Heart left ventricle (tissue), 16 donors: ENCODE data around the gene PRELID3B. TPM values are rescaled to one million over a fixed set of nuclear protein-coding genes. Genes with fewer than 3 reads are reported as not detected.

Experiments
- ATAC-seq, 4 donors: fragments of 200-7000 bp; cut with Tn5 transposase; one replicate each; pipeline ENCODE4 v1.9.1; 2020 to 2022; ENCODE audit warnings: moderate library complexity in 4 of 4, mild to moderate bottlenecking in 3 of 4, moderate number of reproducible peaks in 1 of 4
- DNase-seq, 5 donors: peaks; one replicate each; pipeline ENCODE4 v3.0.0-alpha.2; 2020
- H3K27ac ChIP-seq, 12 donors: fragments of 200-600 bp; sonication (generic) in 4 of 12; one replicate each; pipeline versions ENCODE4 v1.5.0 to v1.8.0; 2016 to 2022; ENCODE audit warnings: mild to moderate bottlenecking in 2 of 12
- H3K27me3 ChIP-seq, 9 donors: fragments of 200-600 bp; sonication (generic) in 2 of 9; one replicate each; pipeline versions ENCODE4 v1.5.1 to v1.8.0; 2016 to 2022; ENCODE audit warnings: mild to moderate bottlenecking in 3 of 9
- H3K36me3 ChIP-seq, 9 donors: fragments of 200-600 bp; sonication (generic) in 2 of 9; one replicate each; pipeline versions ENCODE4 v1.5.0 to v1.8.0; 2018 to 2022; ENCODE audit warnings: mild to moderate bottlenecking in 2 of 9
- H3K4me1 ChIP-seq, 12 donors: fragments of 200-600 bp; sonication (generic) in 4 of 12; one replicate each; pipeline versions ENCODE4 v1.5.0 to v1.8.0; 2016 to 2022; ENCODE audit warnings: mild to moderate bottlenecking in 3 of 12
- H3K4me3 ChIP-seq, 12 donors: fragments of 200-600 bp; sonication (generic) in 4 of 12; one replicate each; pipeline versions ENCODE4 v1.5.0 to v1.8.0; 2017 to 2022; ENCODE audit warnings: mild to moderate bottlenecking in 9 of 12, moderate library complexity in 4 of 12
- H3K9me3 ChIP-seq, 12 donors: fragments of 200-600 bp; sonication (generic) in 4 of 12; one replicate each; pipeline versions ENCODE4 v1.5.0 to v1.8.0; 2016 to 2022; ENCODE audit warnings: mild to moderate bottlenecking in 1 of 12
- POLR2A ChIP-seq, 2 donors: fragments of 450-650 bp; IDR thresholded peaks; one replicate each; pipeline ENCODE4 v1.6.1; 2017; ENCODE audit warnings: antibody characterized with exemption in 2 of 2, mild to moderate bottlenecking in 2 of 2, moderate library complexity in 2 of 2
- WGBS, 4 donors: extraction: QIAGEN DNeasy Blood & Tissue Kit in 2 of 4; methylation state at CpG; one replicate each; pipeline versions ENCODE4 v1.1.5 to v1.1.7; 2013 to 2018; 5-methylcytosine and 5-hydroxymethylcytosine counted together
- intact Hi-C, 10 donors: fragments of 100-400 bp; cut with DNase I; formaldehyde crosslinking; loops; one replicate each; pipeline versions ENCODE4 v1.11.1 to v1.14.2; 2022
- polyA plus RNA-seq, 2 donors: library from polyadenylated mRNA; stranded (reverse); fragments of 200-250 nt; gene quantifications; one replicate each; pipeline ENCODE4 v1.2.3, GENCODE V29; 2013
- total RNA-seq, 9 donors: library from RNA; depleted of rRNA in 2 of 9; stranded (reverse); fragments of >200 nt in 2 of 9; fragmentation: NEBNext Ultra II Directional in 3 of 9; extraction: Animal tissue kit (Norgen Biotek cat#: 25700) in 3 of 9; gene quantifications; one replicate each; pipeline versions ENCODE4 v1.1.0 to v1.2.4, GENCODE V29; 2016 to 2023
- TF ChIP-seq, protein P1 (sequence below), 12 donors: fragments of 200-600 bp; sonication (generic) in 4 of 12; IDR thresholded peaks; one replicate each; pipeline versions ENCODE4 v1.5.0 to v1.8.0; 2018 to 2022; ENCODE audit warnings: antibody characterized with exemption in 12 of 12, mild to moderate bottlenecking in 5 of 12
- donor health status: ischemic (EF 13 %, LVEDD 7.1; RV severe dilation, severe dysfunction).
- donor health status: healthy with polysubstance abuse.
- donor health status: DM: no; HTN: yes; CAD: no.
- donor health status: DM: no; HTN: no; CAD: no.
- donor health status: ischemic (EF 25% LVEDD 6.9; RV normal size, moderate dysfunction).
- donor health status: ischemic (EF 25% LVEDD 5.7; RV mildly dilated, moderate dysfunction).
- donor health status: healthy.
- donor health status: DM: yes; HTN: yes; CAD: no.
- donor health status: ischemic (EF 35%, LVEDD 5.7; RV mildly dilated, moderate dysfunction).
- donor health status: nonischemic (EF 11% LVEDD 7.7; RV severe dilation, severe dysfunction).
- donor health status: DM: yes; HTN: yes; CAD: no.
- donor health status: PGD.
- donor health status: ischemic (EF 29% LVEDD 5.4; RV normal size, mild dysfunction).
- donor health status: nonischemic (EF 23%, LVEDD 6.1; RV moderate dilation, normal function).

Gene PRELID3B
- total and polyA plus RNA-seq, 11 donors = 14.1 to 51.0 (median 43.2) TPM

DNA sequence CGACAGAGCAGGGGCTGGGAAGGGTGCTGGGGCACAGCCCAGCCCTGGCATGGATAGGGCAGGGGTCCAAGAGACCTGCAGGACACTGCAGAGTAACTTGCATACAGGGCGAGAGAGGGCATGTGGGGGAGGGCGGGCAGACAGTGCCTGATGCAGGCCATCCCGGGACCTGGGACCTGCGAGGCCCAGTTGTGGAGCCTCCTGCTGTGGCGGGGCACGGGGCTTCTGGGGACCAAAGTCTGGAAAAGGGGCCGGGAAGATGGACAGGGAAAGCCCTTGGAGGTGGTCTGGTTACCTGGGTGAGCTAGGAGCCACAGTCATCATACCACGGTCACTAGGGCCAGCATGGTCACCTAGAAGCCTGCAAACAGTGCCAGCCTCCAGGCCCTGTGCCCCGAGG, 23.8 kb downstream of the PRELID3B start:
- no peak overlapping the region for H3K4me3 ChIP-seq
- H3K27me3 ChIP-seq = no peaks in the 10 kb centered on the region
- H3K4me1 ChIP-seq = peaks cover 0 to 38% (median 14%) of the 10 kb centered on the region in 12 donors
- no peak overlapping the region for H3K27ac ChIP-seq
- DNase-seq = no peak
- H3K9me3 ChIP-seq = no peaks in the 10 kb centered on the region
- no peak for ATAC-seq
- WGBS, 4 donors = 92 to 96% (median 95%) methylated on average over 10 of the region's 10 CpGs
- intact Hi-C loops = no loop called here
- TF ChIP-seq POLR2A (IDR thresholded peaks at IDR 0.05) = no peak
- TF ChIP-seq, protein P1, sequence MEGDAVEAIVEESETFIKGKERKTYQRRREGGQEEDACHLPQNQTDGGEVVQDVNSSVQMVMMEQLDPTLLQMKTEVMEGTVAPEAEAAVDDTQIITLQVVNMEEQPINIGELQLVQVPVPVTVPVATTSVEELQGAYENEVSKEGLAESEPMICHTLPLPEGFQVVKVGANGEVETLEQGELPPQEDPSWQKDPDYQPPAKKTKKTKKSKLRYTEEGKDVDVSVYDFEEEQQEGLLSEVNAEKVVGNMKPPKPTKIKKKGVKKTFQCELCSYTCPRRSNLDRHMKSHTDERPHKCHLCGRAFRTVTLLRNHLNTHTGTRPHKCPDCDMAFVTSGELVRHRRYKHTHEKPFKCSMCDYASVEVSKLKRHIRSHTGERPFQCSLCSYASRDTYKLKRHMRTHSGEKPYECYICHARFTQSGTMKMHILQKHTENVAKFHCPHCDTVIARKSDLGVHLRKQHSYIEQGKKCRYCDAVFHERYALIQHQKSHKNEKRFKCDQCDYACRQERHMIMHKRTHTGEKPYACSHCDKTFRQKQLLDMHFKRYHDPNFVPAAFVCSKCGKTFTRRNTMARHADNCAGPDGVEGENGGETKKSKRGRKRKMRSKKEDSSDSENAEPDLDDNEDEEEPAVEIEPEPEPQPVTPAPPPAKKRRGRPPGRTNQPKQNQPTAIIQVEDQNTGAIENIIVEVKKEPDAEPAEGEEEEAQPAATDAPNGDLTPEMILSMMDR (IDR thresholded peaks at IDR 0.05) = no peak
- peaks cover 0 to 26% (median 15%) of the 10 kb centered on the region in 9 donors for H3K36me3 ChIP-seq

DNA sequence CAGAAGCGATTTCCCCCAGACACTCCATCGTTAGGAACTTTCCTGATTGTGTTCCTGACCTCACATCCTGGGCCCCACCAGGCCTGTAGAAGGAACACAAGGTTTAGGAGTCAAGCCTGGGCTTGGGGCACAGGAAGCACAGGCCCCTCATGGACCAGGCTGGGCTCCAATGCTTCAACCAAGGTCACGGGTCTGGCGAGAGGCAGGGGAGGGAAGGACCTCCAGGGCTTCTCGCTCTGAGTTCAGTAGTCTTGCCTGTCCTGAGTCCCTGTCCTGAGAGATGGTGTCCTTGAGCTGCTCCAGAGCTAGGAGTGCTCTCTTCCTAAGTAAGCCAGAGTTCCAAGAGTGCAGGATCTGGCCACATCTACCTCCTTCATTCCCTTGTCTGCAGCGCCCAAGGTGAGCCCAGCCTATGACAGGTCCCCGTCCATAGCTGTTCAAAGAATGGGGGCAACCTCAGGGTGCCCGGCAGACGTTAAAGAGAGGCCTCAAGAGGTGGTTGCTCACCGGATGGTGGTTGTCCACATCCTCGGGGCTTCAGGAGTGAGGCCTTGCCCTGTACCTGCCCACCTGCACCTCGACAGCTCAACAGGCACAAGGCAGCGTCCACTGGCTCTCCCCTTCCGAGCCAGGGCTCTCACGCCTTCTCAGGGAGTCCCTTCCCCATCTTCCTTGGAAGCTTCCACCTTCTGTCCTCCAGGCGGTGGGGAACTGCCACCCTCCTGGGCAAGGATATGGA, 24.9 kb downstream of the PRELID3B start:
- Histone ChIP-seq H3K4me3 (no peak overlapping the region), H3K27me3 (no peaks in the 10 kb centered on the region), H3K27ac (peak overlapping the region in 6 of 12 donors; percentile 14 to 52 (median 31)), H3K36me3 (peaks cover 0 to 15% (median 4%) of the 10 kb centered on the region in 9 donors), H3K4me1 (peaks cover 0 to 38% (median 14%) of the 10 kb centered on the region in 12 donors), H3K9me3 (no peaks in the 10 kb centered on the region)
- no peak for DNase-seq
- WGBS, 4 donors = 84 to 89% (median 89%) methylated on average over 16 of the region's 16 CpGs
- no peak for TF ChIP-seq POLR2A (IDR thresholded peaks at IDR 0.05)
- intact Hi-C loops = loop anchor here in 1 of 10 donors (2.0 kb wide), 1 partner anchor 13 kb away; no protein-coding TSS in a partner anchor
- peak in 1 of 4 donors; percentile 4 for ATAC-seq

GRCh38 chr20:59016795-59017492, 25.6 kb downstream of the PRELID3B start:
- no peak overlapping the region for H3K4me3 ChIP-seq
- H3K9me3 ChIP-seq = no peaks in the 10 kb centered on the region
- peaks cover 0 to 39% (median 14%) of the 10 kb centered on the region in 12 donors for H3K4me1 ChIP-seq
- H3K36me3 ChIP-seq = peaks cover 0 to 11% (median 0%) of the 10 kb centered on the region in 9 donors
- ATAC-seq (peak; percentile 29 to 59 (median 49)), DNase-seq (no peak)
- WGBS, 4 donors = 34 to 48% (median 44%) methylated on average over 4 of the region's 4 CpGs
- no peaks in the 10 kb centered on the region for H3K27me3 ChIP-seq
- TF ChIP-seq, protein P1 (IDR thresholded peaks at IDR 0.05) = no peak
- TF ChIP-seq POLR2A (IDR thresholded peaks at IDR 0.05) = no peak
- H3K27ac ChIP-seq = peak overlapping the region in 7 of 12 donors; percentile 14 to 52 (median 32)
- intact Hi-C loops = loop anchor here in 1 of 10 donors (2.0 kb wide), 1 partner anchor 14 kb away; no protein-coding TSS in a partner anchor

GRCh38 chr20:59015812-59016711, 26.5 kb downstream of the PRELID3B start:
- WGBS, 4 donors = 80 to 85% (median 83%) methylated on average over 15 to 16 of the region's 16 CpGs
- intact Hi-C loops = loop anchor here in 1 of 10 donors (2.0 kb wide), 1 partner anchor 15 kb away; no protein-coding TSS in a partner anchor
- no peaks in the 10 kb centered on the region for H3K27me3 ChIP-seq
- H3K9me3 ChIP-seq = no peaks in the 10 kb centered on the region
- DNase-seq = no peak
- peak overlapping the region in 1 of 12 donors; percentile 29 for H3K27ac ChIP-seq
- H3K4me3 ChIP-seq = no peak overlapping the region
- TF ChIP-seq, protein P1 (IDR thresholded peaks at IDR 0.05) = no peak
- no peak for TF ChIP-seq POLR2A (IDR thresholded peaks at IDR 0.05)
- peaks cover 0 to 7% (median 0%) of the 10 kb centered on the region in 9 donors for H3K36me3 ChIP-seq
- H3K4me1 ChIP-seq = peaks cover 0 to 46% (median 22%) of the 10 kb centered on the region in 12 donors
- no peak for ATAC-seq
